Right atrium auricular region (tissue), 2 donors: ENCODE results near the gene ZNF536. TPM values are rescaled to one million over a fixed set of nuclear protein-coding genes. Genes with fewer than 3 reads are reported as not detected.

Experiments used
- DNase-seq: peaks from one replicate; pipeline ENCODE4 v3.0.0-alpha.2; 2019; ENCODE audit warnings: low spot score
- H3K27ac ChIP-seq, 2 donors: fragments of 200-600 bp; sonication (generic); 1 replicate in 1 of 2; 2 replicates in 1 of 2; pipeline ENCODE4 v1.5.1; 2016 to 2019
- H3K27me3 ChIP-seq, 2 donors: fragments of 200-600 bp; sonication (generic); one replicate each; pipeline versions ENCODE4 v1.5.1 to v1.6.0; 2017 to 2019
- H3K36me3 ChIP-seq: fragments of 200-600 bp; sonication (generic); one replicate; pipeline ENCODE4 v1.5.1; 2016
- H3K4me1 ChIP-seq, 2 donors: fragments of 200-600 bp; sonication (generic); one replicate each; pipeline versions ENCODE4 v1.5.1 to v1.6.0; 2017 to 2019
- H3K4me3 ChIP-seq, 2 donors: fragments of 200-600 bp; sonication (generic); 1 replicate in 1 of 2; 2 replicates in 1 of 2; pipeline ENCODE4 v1.5.1; 2017 to 2019; ENCODE audit warnings: mild to moderate bottlenecking in 1 of 2, moderate library complexity in 1 of 2
- H3K9me3 ChIP-seq, 2 donors: fragments of 200-600 bp; sonication (generic); one replicate each; pipeline ENCODE4 v1.5.1; 2019
- total RNA-seq, 2 donors: library from RNA; depleted of rRNA; stranded (reverse); fragments of >200 nt; gene quantifications; one replicate each; pipeline ENCODE4 v1.1.0, GENCODE V29; 2016
- TF ChIP-seq, protein P1 (sequence below), 2 donors: fragments of 200-600 bp; sonication (generic); IDR thresholded peaks; one replicate each; pipeline ENCODE4 v1.5.1; 2019; ENCODE audit warnings: antibody characterized with exemption in 2 of 2

ZNF536 gene
- total RNA-seq, 2 donors from 2014 or later, result 1.9 to 2.7 TPM

DNA sequence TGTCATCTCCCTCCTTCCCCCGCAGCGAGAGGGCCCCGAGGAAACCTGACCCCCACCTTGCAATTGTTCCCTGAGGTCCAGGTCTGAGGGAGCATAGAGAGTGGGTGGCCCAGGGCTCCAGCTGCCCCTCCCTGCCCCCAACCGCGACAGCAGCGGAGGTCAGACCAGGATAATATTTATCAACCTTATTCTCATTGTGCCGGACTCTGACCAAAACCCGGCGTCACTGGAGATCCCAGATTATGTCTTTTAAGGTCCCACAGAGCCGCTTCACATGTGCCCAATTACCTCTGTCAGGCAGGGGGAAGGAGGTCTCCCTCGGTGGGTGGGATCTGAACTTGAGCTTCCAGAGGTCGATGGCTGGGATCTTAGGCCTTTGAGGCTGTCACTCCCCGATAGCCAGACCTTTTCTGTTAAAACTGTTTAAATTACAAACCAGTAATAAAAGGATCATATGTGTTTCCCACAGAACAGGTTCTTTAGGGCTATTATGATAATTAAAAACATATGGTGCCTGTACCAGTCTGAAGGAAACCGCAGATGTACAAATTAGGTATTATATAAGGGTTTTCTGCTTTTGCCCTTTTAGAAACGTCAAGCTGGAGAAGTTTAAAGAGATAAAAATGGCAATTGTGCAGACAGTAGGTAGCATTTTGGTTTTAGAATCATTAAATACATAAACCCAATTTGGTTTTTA is 195.5 kb downstream of the ZNF536 start:
- H3K36me3 ChIP-seq, result no peaks in the 10 kb centered on the region
- TF ChIP-seq, protein P1, sequence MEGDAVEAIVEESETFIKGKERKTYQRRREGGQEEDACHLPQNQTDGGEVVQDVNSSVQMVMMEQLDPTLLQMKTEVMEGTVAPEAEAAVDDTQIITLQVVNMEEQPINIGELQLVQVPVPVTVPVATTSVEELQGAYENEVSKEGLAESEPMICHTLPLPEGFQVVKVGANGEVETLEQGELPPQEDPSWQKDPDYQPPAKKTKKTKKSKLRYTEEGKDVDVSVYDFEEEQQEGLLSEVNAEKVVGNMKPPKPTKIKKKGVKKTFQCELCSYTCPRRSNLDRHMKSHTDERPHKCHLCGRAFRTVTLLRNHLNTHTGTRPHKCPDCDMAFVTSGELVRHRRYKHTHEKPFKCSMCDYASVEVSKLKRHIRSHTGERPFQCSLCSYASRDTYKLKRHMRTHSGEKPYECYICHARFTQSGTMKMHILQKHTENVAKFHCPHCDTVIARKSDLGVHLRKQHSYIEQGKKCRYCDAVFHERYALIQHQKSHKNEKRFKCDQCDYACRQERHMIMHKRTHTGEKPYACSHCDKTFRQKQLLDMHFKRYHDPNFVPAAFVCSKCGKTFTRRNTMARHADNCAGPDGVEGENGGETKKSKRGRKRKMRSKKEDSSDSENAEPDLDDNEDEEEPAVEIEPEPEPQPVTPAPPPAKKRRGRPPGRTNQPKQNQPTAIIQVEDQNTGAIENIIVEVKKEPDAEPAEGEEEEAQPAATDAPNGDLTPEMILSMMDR (IDR thresholded peaks at IDR 0.05), result no peak
- DNase-seq, result no peak

DNA sequence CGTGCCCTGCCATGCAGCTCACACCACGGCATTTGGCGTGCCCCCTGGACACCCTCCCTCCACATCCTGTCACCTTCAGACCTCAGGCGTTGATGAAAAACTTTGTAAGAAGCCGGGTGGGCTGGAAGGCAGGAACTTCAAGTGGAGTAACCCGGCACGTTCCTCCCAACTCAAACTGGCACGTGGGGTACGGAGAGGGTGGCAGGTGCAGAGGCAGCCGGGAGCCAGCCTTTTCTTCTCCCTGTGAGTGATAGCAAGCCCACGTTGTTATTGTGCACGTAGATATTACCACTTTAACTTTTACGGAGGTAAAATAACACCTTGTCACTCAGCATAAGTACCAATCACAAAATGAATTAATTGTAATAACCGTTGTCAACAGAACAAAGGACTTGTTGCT is 198.0 kb downstream of the ZNF536 start:
- TF ChIP-seq, protein P1 (IDR thresholded peaks at IDR 0.05), result no peak
- Histone ChIP-seq H3K9me3 (no peaks in the 10 kb centered on the region), H3K27ac (no peak overlapping the region), H3K27me3 (no peaks in the 10 kb centered on the region), H3K36me3 (no peaks in the 10 kb centered on the region), H3K4me3 (no peak overlapping the region), H3K4me1 (no peaks in the 10 kb centered on the region)
- no peak for DNase-seq

More for the DNA sequence above, 195.5 kb downstream of the ZNF536 start:
- Histone ChIP-seq H3K4me3 (no peak overlapping the region), H3K27ac (no peak overlapping the region), H3K4me1 (no peaks in the 10 kb centered on the region), H3K9me3 (no peaks in the 10 kb centered on the region), H3K27me3 (no peaks in the 10 kb centered on the region)

DNA sequence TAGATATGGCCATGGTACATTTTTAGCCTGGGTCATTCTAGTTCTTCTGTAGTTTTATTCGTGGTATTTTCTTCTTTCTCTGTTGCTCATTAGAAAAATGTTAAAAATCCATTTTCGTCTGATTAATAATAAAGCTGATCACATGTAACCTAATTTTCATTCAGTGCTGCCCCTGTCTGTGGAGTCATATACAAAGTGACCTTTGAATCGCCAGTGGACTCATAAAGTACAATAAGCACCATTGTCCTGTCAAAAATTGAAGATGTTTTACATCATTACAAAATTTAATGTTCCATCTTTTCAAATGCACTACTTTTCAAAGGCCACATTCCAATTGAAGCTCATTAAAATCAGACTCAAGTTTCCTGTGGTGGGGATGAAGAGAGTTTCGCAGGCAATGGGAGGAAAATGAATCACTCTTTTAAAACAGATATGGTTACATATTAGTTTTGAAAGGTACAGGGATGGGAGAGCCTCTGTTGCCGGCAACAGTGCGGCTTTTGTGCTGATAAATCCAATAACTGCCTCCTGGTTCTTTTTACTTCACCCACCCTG is 205.4 kb downstream of the ZNF536 start:
- TF ChIP-seq, protein P1 (IDR thresholded peaks at IDR 0.05), result no peak
- Histone ChIP-seq H3K9me3 (no peaks in the 10 kb centered on the region), H3K27ac (no peak overlapping the region), H3K4me1 (no peaks in the 10 kb centered on the region), H3K36me3 (no peaks in the 10 kb centered on the region), H3K4me3 (no peak overlapping the region), H3K27me3 (no peaks in the 10 kb centered on the region)
- DNase-seq, result no peak

DNA sequence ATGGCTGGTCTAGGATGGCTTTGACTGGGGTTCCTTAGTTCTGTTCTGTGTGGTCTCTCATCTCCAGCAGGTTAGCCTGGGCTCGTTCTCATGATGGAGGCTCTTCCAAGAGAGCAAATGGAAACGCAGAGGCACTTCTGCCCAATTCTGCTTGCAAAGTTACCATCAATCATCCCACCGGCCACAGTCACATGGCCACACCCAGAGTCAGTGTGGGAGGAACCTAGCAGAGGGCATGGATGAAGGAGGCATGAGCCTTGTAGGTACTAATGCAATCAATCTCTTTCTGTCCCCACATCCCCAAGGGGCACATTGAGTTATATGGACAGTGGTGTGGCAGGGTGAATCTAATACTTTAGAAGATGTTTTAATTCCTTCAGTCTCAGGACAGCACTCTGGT is 207.2 kb downstream of the ZNF536 start:
- no peaks in the 10 kb centered on the region for H3K27me3 ChIP-seq
- TF ChIP-seq, protein P1 (IDR thresholded peaks at IDR 0.05), result no peak
- no peaks in the 10 kb centered on the region for H3K9me3 ChIP-seq
- H3K4me3 ChIP-seq, result no peak overlapping the region
- no peaks in the 10 kb centered on the region for H3K36me3 ChIP-seq
- no peaks in the 10 kb centered on the region for H3K4me1 ChIP-seq
- DNase-seq, result no peak
- H3K27ac ChIP-seq, result no peak overlapping the region

DNA sequence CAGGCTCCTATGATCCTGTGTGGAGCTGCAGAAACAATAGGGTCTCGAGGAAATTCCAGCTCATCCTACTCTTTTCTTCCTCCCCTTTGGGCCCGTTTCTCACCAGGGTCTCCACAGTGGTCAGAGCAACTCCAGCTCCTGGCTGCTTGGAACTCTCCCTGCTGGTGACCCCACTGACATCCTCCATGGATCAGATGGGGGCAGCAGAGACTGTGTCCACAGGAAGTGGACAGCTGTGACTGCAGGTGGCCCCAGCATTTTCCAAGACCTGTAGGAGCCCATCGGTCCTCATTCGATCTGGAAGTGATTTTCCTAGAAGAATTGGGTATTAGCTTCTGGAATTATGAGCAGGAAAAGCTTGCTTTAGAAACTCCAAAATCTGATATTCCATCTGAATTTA is 208.5 kb downstream of the ZNF536 start:
- Histone ChIP-seq H3K9me3 (no peaks in the 10 kb centered on the region), H3K36me3 (no peaks in the 10 kb centered on the region), H3K4me3 (no peak overlapping the region), H3K4me1 (no peaks in the 10 kb centered on the region), H3K27me3 (no peaks in the 10 kb centered on the region), H3K27ac (no peak overlapping the region)
- no peak for DNase-seq
- TF ChIP-seq, protein P1 (IDR thresholded peaks at IDR 0.05), result no peak

DNA sequence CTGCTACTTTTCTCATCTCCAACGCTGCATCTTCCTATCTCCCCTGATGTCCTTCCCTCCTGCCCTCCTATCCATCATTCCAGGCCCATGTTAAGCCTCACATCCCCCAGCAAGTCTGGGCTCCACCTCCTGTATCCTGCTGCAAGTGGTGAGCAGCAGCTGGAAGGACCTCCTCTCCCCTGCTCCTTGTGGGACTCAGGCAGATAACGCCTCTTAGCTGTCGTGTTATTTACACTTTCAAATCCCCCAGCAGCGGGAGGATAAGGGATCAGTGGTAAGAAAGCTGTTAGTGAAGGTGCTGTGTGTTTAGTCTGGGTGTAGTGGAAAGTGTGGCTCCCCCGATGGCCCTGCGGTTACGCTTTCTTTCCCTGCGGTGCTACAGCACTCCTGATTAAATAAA is 211.9 kb downstream of the ZNF536 start:
- no peaks in the 10 kb centered on the region for H3K36me3 ChIP-seq
- H3K27ac ChIP-seq, result no peak overlapping the region
- no peaks in the 10 kb centered on the region for H3K4me1 ChIP-seq
- no peak for DNase-seq
- no peaks in the 10 kb centered on the region for H3K9me3 ChIP-seq
- H3K27me3 ChIP-seq, result no peaks in the 10 kb centered on the region
- no peak overlapping the region for H3K4me3 ChIP-seq
- TF ChIP-seq, protein P1 (IDR thresholded peaks at IDR 0.05), result no peak
